MCF 10A (cell line): ENCODE measurements around the gene MMS22L. TPM values are rescaled to one million over a fixed set of nuclear protein-coding genes. Genes with fewer than 3 reads are reported as not detected.

ENCODE experiments used
- BruUV-seq: library from RNA; stranded (reverse); fragments of 400-500 nt; replicated peaks from 2 replicates; lab custom pipeline; 2021; lab: Mats Ljungman, UMichigan
- CTCF ChIA-PET: fragments of 300-600 bp; sonication (Branson Sonifier 250); formaldehyde crosslinking; extraction: SDS; loops from one replicate; lab custom pipeline; 2021; ENCODE audit warnings: antibody characterized with exemption, inconsistent platforms; lab: Yijun Ruan, JAX
- POLR2A ChIA-PET: fragments of 300-600, 350-650 bp; sonication (Branson Sonifier 250); formaldehyde crosslinking; extraction: SDS; loops from one replicate; lab custom pipeline; 2020; ENCODE audit warnings: antibody characterized with exemption, inconsistent platforms; lab: Yijun Ruan, JAX
- DNase-seq: peaks from one replicate; pipeline ENCODE4 v3.0.0-alpha.2; 2018; ENCODE audit not compliant: unreplicated experiment
- H3K27ac Mint-ChIP-seq: one replicate; pipeline ENCODE4 v1.8.0; 2022; ENCODE audit warnings: mild to moderate bottlenecking, low read depth, mixed read lengths; ENCODE audit not compliant: unreplicated experiment
- H3K27me3 Mint-ChIP-seq: one replicate; pipeline ENCODE4 v1.8.0; 2022; ENCODE audit warnings: mixed read lengths; ENCODE audit not compliant: insufficient read depth, unreplicated experiment
- H3K36me3 Mint-ChIP-seq: one replicate; pipeline ENCODE4 v1.8.0; 2022; ENCODE audit warnings: mild to moderate bottlenecking, moderate library complexity, mixed read lengths; ENCODE audit not compliant: insufficient read depth, unreplicated experiment
- H3K4me1 Mint-ChIP-seq: one replicate; pipeline ENCODE4 v1.8.0; 2022; ENCODE audit warnings: mixed read lengths; ENCODE audit not compliant: insufficient read depth, unreplicated experiment
- H3K4me3 Mint-ChIP-seq: one replicate; pipeline ENCODE4 v1.8.0; 2022; ENCODE audit warnings: mild to moderate bottlenecking, moderate library complexity, mixed read lengths; ENCODE audit not compliant: unreplicated experiment
- H3K9me3 Mint-ChIP-seq: one replicate; pipeline ENCODE4 v1.8.0; 2022; ENCODE audit warnings: mixed read lengths; ENCODE audit not compliant: unreplicated experiment
- CTCF ChIP-seq: fragments of 200-600 bp; IDR thresholded peaks from one replicate; pipeline ENCODE4 v1.8.0; 2022; ENCODE audit warnings: antibody characterized with exemption, mild to moderate bottlenecking; ENCODE audit not compliant: unreplicated experiment
- intact Hi-C: fragments of 100-400 bp; cut with micrococcal nuclease; formaldehyde crosslinking; loops from 2 replicates; pipeline ENCODE4 v1.14.1; 2022
- total RNA-seq: library from RNA; stranded (reverse); gene quantifications from 2 replicates; pipeline ENCODE4 v1.2.3, GENCODE V29; 2022

Gene MMS22L
- total RNA-seq, 1 experiment from 2014 or later: 9.8 TPM

- ChIA-PET POLR2A (interaction anchor here (0.9 to 1.3 kb wide), 3 partner anchors 16 to 276 kb away, joined by 3 to 5 read pairs (median 4); no protein-coding TSS in a partner anchor), CTCF (interaction anchor here (0.5 to 3.3 kb wide), 52 partner anchors 9 to 1670 kb away, joined by 3 to 38 read pairs (median 4); no protein-coding TSS in a partner anchor)
- Mint-ChIP-seq H3K9me3 (no peaks in the 10 kb centered on the region), H3K4me3 (no peak overlapping the region), H3K36me3 (no peaks in the 10 kb centered on the region), H3K4me1 (no peaks in the 10 kb centered on the region), H3K27me3 (no peaks in the 10 kb centered on the region), H3K27ac (no peak overlapping the region)
- peak; percentile 31 for TF ChIP-seq CTCF
- BruUV-seq: no TSS peak
- DNase-seq: peak; percentile 43
- intact Hi-C loops: loop anchor here (1.0 kb wide), 1 partner anchor 179 kb away; no protein-coding TSS in a partner anchor
Observed at GRCh38 chr6:97215157-97215769, 67.8 kb downstream of the MMS22L start.

GRCh38 chr6:97214671-97215070 is 68.3 kb downstream of the MMS22L start:
- POLR2A ChIA-PET: interaction anchor here (1.0 kb wide), 1 partner anchor 276 kb away, joined by 3 read pairs; no protein-coding TSS in a partner anchor
- BruUV-seq: no TSS peak
- Mint-ChIP-seq H3K4me1 (no peaks in the 10 kb centered on the region), H3K4me3 (no peak overlapping the region), H3K27ac (no peak overlapping the region), H3K9me3 (no peaks in the 10 kb centered on the region), H3K36me3 (no peaks in the 10 kb centered on the region), H3K27me3 (no peaks in the 10 kb centered on the region)
- no peak for DNase-seq
- TF ChIP-seq CTCF: no peak
- intact Hi-C loops: loop anchor here (1.0 kb wide), 1 partner anchor 180 kb away; no protein-coding TSS in a partner anchor
- CTCF ChIA-PET: interaction anchor here (0.6 to 3.3 kb wide), 39 partner anchors 9 to 576 kb away, joined by 3 to 38 read pairs (median 5); no protein-coding TSS in a partner anchor

- no peak for TF ChIP-seq CTCF
- H3K27ac Mint-ChIP-seq: no peak overlapping the region
- BruUV-seq: no TSS peak
- no peaks in the 10 kb centered on the region for H3K9me3 Mint-ChIP-seq
- no peak overlapping the region for H3K4me3 Mint-ChIP-seq
- no peaks in the 10 kb centered on the region for H3K27me3 Mint-ChIP-seq
- CTCF ChIA-PET: interaction anchor here (1.1 to 2.6 kb wide), 2 partner anchors 8 to 21 kb away, joined by 4 to 14 read pairs; no protein-coding TSS in a partner anchor
- POLR2A ChIA-PET: no interaction called here
- no peaks in the 10 kb centered on the region for H3K36me3 Mint-ChIP-seq
- H3K4me1 Mint-ChIP-seq: no peaks in the 10 kb centered on the region
- intact Hi-C loops: no loop called here
- no peak for DNase-seq
Observed at GRCh38 chr6:97207383-97207782, 75.6 kb downstream of the MMS22L start.

GRCh38 chr6:97205966-97206365 is 77.0 kb downstream of the MMS22L start:
- POLR2A ChIA-PET: no interaction called here
- Mint-ChIP-seq H3K9me3 (no peaks in the 10 kb centered on the region), H3K4me3 (no peak overlapping the region), H3K4me1 (no peaks in the 10 kb centered on the region), H3K27ac (no peak overlapping the region), H3K27me3 (no peaks in the 10 kb centered on the region), H3K36me3 (no peaks in the 10 kb centered on the region)
- intact Hi-C loops: no loop called here
- DNase-seq: no peak
- TF ChIP-seq CTCF: no peak
- CTCF ChIA-PET: interaction anchor here (2.6 kb wide), 1 partner anchor 9 kb away, joined by 14 read pairs; no protein-coding TSS in a partner anchor
- no TSS peak for BruUV-seq
